Fibroblast of peridontal ligament (primary cell): ENCODE measurements around the gene DNAJC22.
A peak's percentile ranks its signal among the peaks of the same experiment; 100 is the strongest.

ENCODE experiments used
- DNase-seq: peaks from one replicate; pipeline ENCODE4 v3.0.0-alpha.2; 2010; ENCODE audit errors: extremely low read depth

Gene DNAJC22

DNA sequence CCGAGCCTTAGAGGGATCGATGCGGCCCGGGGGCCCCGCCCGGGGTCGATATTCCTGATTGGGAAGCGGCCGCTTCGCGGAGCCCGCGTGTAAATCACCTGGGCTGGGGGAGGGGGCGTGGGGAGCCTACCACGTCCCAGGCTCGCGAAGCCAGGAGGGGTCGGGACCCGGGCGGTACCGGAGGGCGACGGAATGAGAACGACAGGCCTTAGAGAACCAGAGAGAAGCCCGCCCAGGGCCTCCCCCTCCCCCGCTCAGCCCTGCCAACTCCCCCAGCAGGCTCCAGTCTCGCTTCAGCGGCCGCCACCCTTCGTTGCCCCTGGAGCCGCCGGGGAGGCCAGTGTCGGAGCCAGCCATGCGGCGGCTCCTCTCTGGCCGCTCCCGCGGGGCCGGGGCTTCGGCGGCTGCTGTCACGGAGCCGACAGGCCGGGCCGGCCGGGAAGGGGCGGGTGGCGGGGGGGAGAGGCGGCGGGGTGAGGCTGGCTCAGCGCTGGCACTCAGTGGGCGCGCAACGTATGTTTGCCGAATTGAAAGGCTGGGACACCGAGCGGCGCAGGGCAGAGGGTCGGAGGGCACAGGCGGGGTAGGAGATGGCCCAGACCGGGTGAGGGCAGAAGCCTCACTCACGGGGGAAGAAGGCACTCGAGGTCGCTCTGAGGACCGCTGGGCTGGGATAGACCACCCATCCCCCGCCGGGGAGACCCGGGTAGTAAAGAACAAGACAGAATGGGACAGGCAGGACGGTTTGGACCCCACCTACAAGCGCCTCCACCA lies 1.4 kb upstream of the DNAJC22 start:
- no peak for DNase-seq

- no peak for DNase-seq
Measured at GRCh38 chr12:49345825-49346658, 646 bp upstream of the DNAJC22 start.

GRCh38 chr12:49347311-49348193 lies 864 bp downstream of the DNAJC22 start:
- peak; percentile 35 for DNase-seq

DNA sequence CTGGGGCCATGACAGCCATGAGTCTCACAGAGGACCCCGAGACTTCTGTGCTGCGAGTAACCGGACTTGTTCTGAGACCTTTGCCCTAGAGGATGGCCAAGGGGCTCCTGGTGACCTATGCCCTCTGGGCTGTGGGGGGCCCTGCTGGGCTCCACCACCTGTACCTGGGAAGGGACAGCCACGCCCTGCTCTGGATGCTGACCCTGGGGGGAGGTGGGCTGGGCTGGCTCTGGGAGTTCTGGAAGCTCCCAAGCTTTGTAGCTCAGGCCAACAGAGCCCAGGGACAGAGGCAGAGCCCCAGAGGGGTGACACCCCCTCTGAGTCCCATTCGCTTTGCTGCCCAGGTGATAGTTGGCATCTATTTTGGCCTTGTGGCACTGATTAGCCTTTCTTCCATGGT lies 2.1 kb downstream of the DNAJC22 start:
- DNase-seq = no peak

GRCh38 chr12:49349266-49349665 lies 2.6 kb downstream of the DNAJC22 start:
- no peak for DNase-seq

GRCh38 chr12:49352351-49352750 lies 5.7 kb downstream of the DNAJC22 start:
- DNase-seq = no peak

DNA sequence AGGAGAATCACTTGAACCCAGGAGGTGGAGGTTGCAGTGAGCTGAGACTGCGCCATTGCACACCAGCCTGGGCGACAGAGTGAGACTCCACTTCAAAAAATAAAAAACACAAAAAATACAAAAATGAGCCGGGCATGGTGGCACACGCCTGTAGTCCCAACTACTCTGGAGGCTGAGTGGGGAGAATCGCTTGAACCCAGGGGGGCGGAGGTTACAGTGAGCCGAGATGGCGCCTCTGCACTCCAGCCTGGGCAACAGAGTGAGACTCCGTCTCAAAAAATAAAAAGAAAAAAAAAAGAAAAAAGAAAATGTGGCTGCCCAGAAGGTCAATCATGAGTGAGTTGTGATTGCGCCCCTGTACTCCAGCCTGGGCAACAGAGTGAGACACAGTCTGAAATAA lies 9.2 kb downstream of the DNAJC22 start:
- DNase-seq = no peak

DNA sequence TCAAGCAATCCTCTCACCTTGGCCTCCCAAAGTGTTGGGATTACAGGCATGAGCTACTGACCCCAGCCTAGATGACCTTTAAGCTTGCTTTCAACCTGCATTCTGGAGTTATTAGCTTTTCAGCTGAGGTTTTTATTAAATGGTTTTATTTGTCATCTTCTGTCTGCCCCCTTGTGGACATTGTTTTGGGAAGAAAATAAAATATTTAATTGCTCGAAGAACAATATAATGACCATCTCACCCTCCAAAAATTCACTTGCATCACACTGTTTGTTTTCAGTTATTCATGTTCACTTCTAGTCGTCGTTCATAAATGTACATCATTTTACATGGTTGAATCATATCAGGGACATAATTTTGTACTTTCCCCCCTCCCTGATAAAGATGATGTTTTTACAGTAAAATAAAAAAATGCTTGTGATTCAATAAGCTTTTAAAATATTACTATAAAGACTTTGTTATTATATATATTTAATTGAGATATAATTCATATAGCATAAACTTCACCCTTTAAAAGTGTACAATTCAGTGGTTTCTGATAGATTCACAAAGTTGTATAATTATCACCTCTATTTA lies 10.5 kb downstream of the DNAJC22 start:
- peak; percentile 80 for DNase-seq

DNA sequence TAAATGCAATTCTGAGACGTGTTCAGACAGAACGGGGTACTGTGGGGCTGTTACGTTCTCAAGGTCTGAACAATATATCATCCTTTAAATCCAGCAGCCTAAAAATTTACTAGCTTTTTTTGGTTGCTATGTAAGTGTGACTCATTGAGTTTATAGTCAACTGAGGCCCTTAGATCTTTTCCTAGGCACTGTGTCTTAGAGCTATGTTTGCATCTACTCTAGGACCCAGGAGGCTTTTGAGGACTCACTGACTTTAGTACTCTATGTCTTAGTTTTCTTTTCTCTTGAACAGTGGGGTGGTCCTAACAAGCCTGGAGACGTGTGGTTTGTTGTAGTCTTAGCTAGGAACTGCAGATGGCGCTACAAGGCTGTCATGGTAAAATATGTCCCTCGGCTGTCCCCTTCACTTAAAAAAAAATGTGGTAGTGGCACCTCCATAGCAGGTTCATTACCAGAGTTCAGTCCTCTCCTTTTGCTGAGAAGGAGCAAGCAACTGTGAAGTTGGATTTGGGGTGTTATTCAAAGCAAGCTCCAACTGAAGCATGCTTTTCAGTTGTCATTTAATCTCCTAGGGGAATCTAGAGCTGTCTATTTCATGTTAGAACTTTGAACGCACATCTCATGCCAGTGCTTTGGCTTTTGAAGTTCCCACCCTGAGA lies 11.9 kb downstream of the DNAJC22 start:
- DNase-seq = peak; percentile 73

GRCh38 chr12:49359671-49360070 lies 13.0 kb downstream of the DNAJC22 start:
- no peak for DNase-seq

- DNase-seq = no peak
Measured at GRCh38 chr12:49362077-49362476, 15.4 kb downstream of the DNAJC22 start.

GRCh38 chr12:49364989-49365388 lies 18.3 kb downstream of the DNAJC22 start:
- DNase-seq = peak; percentile 64

DNA sequence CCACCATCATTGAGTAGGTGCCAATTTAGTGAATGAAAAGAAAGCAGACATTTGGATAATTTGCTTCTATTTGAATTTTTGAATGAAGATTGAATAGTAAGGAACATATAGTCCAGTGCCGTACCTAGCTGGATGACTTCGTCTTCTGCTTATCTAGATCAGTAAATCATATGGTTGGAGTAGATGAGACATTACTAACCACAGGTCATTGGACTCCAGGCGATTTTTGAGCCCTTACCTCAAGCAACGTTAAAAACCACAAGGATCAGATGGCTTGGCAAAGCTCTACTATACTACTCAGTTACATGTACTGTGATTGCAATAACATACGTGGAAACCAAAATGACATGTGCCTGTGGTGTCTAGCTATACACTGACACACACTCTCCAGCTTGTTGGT lies 18.9 kb downstream of the DNAJC22 start:
- peak; percentile 40 for DNase-seq

DNA sequence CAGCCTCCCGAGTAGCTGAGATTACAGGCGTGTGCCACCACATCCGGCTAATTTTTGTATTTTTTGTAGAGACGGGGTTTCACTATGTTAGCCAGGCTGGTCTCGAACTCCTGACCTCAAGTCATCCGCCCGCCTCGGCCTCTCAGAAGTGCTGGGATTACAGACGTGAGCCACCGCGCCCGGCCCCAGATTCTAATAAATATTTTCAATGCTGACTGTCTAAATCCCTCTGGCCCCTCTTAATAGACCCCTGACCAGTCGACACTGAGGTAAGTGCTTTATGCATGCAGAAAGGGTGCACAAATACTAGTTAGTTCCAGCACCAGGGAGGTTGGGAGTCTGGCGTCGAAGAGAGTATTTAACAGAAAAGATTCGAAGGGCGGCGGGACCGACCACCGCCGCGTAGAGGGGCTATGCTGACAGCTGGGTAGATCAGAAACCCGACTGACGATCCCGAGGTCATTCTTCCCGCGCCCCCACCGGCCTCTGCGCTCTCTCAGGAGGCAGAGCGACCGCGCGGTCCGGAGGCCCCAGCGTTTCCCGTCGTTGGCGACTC lies 19.5 kb downstream of the DNAJC22 start:
- DNase-seq = no peak

DNA sequence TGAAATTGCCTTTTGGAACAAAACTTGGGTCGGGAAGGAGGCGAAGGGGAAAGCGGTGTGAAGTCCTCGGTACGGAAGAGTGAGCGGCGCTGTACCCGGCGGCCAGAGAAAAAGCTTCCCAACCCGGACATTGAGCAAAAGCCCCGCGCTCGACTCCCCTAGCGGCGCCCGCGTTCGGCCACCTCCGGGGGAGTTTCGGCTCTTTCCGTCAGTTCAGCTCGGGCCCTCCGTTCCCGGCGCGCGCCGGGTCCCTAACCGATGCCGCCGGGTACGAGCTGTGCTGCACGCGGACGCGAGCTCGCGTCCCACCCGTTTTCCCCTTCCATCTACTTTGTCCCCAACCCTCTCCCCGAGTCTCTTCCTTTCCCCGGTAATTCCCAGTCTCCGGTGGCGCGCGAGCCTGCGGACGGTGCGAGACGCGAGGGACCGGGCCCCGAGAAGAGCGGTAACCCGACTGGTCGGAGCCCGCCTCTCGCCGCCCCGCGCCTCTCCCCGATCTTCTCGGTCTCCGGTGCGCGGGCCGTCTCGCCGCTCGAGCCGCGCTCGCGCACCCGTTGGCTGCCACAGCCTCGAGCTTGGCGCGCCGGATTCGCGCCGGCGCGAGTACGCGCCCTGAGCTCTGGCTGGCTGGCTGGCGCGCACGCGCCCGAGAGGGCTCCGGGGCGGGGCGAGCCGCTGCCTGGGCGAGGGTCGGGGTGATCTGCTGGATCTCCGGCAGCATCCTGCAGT lies 20.1 kb downstream of the DNAJC22 start:
- peak; percentile 85 for DNase-seq

DNA sequence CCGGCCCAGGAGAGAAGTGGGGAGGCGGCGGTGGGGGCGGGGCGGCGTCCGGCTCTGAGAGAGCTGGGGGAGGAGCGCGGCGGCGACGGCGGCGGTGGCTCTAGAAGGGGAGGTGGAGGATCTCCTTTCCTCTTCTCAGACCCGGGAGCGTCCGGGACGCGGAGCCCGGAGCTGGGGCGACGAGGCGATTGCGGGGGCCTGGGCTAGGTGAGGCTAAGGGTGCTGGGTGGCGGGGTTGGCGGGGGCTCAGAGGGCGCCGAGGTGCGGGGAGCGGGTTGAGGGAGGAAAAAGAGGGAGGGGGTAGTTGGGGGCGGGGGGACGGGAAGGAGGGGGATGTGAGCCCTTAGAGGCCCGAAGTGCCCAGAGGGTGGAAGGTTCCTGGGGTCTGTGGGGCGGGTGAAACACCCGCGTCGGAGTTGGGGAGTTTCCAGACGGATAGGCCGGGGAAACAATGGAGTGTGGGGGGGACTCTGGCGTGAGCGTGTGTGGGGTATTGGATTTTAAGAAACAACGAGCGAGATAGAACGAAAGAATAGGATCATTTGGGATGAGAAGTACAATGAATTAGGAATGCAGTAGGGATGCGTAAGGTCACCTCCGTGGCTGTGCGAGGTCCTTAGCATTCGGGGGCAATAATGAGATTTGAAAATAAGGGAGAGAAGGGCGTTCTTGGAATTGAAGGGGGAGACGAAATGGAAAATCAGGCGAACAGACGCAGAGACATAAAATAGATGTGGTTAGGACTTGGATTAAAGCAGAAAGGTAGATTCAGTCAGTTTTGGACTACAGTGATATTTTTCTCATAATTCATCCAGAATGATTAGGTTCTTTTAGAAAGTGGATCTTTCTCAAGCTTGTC lies 20.9 kb downstream of the DNAJC22 start, which contains the start of gene SPATS2:
Gene SPATS2 (plus strand): TSS at position 82 of the 859 bp plus-strand sequence. CDS start 93,551 bp downstream, outside the sequence.
- DNase-seq = peak; percentile 29

DNA sequence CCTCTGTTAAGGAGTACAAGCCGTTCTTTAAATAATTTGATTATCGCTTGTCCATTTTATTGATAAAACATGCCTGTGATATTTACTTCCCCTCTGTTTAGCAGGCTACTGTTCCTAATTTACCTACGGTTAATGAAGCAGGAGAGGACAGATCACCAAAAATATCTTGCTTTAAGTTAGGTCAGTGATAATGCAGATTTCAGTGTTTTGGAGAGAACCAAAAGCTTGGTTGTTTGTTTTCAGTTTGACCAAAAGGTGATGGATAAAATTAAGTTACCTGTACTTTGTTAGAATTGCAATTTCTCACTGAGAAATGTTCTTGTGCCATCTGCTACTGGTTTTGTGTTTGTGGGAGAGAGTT lies 21.5 kb downstream of the DNAJC22 start:
- no peak for DNase-seq

GRCh38 chr12:49369411-49370145 lies 22.9 kb downstream of the DNAJC22 start:
- peak; percentile 54 for DNase-seq
